Measurements from ENCODE around the gene AOAH.

The AOAH gene

DNA sequence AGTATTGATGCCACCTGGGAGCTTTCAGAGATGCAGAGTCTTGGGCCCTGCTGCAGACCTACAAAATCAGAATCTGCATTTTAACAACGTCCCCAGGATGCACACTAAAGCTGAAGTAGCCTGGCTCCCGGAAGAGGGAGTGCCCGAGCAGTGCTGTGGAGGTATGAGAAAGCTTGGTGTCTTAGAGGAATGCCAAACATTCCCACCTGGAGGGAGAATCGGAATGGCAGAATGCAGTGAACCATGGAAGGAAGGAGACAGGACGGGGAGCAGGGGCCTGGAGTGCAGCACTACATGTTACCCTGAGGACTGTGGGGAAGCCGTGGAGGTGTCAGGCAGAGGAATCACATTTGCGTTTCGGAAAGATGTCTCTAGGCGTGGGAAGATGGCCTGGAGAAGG lies 90.9 kb downstream of the AOAH start:
- DNase-seq (ENCODE audit: low read depth in 2 of 2), result no peak

DNA sequence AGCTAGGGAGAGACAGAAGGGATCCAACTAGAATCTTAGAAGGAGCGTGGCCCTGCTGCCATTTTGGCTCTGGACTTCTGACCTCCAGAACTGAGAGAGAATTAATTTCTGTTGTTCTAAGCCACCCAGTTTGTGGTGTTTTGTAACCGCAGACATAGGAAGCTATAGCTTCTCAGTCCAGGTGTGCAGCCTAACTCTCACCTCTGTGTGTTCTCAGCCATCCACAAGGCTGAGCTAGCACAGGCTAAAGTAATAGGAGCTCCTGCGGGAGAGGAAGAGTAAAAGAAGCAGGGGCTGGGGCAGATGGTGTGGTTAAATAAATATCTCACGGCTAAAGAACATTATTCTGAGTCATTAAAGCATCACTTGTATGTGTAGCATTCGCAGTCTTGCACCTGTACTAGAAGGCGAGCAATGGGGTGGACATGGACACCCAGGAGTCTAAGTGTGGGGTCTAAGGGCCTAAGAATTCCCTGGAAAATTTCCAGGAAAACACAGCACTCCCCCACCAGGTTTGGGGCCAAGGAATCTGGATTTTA lies 94.1 kb downstream of the AOAH start:
- no peak for DNase-seq (ENCODE audit: low read depth in 2 of 2)

DNA sequence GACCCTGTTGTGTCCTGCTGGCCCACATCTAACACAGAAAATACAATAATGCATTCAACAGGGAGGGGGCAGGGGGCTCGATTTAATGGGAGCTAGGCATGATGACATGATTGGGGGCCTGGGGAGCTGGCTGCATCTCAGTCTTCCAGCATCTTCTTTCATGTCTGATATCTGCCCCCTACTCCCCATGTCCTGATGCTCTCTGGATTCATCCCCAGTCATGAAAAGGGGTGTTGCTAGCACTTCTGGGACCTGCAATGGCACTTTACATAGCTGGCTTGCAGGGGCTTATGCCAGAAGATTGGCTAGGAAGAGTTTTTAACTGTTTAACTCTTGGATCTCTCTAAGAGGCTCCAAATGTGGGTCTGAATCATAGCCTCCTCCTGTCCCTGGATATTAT lies 94.9 kb downstream of the AOAH start:
- DNase-seq (ENCODE audit: low read depth in 2 of 2), result no peak

DNA sequence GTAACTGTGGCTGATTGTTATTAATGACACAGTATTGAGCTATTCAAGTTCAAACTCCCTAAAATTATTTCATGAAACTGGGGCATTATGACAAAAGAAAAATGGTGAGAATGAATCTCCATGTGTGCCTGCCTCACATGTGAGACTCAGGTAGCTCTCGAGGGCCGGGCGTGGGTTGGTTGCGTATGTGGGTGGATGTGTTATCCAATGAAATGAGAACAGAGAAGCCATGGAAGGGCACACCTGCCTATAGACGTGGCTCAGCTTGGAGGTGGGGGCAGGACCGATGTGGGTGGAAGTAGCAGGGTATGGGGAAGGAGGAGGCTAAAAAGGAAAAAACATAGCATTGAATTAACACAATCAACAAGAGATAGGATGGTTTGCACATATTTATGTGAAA lies 96.5 kb downstream of the AOAH start:
- DNase-seq (ENCODE audit: low read depth in 2 of 2), result no peak

DNA sequence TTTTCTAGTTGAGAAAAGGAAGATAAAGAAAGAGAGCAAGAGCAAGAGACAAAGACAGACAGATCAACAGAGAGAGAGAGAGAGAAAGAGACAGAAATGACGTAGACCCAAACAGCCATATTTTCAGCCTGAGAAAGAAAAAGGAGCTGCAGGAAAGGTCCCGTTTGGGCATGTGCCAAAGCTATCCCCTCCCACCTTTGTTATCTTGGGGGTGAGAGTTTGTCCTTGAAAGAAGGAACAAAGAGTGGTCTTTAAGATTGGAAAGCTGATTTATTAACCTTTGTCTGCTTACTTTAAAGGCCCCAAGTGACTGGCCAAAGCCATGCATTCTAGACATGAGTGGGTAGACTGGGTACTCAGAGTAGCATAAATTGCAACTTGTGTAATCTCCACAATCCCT lies 98.2 kb downstream of the AOAH start:
- no peak for DNase-seq (ENCODE audit: low read depth in 2 of 2)

DNA sequence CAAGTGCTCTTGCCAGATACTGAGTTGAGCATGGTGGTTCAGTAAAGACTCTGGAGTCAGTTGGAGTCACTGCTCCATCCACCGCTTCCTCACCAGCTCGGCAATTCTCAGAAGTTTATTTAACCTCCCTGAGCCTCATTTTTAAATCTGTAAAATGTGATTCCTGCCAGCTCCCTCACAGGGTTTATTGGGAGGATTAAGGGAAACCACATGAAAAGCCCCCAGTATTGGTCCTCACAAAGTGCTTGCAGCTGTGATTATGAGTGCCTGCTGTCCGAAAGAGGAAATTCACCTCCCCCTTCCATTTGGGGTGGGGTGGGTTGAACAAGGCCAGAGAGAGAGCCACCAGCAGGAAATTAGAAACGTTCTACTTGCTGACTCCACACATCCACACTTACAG lies 99.0 kb downstream of the AOAH start:
- no peak for DNase-seq (ENCODE audit: low read depth in 2 of 2)

DNA sequence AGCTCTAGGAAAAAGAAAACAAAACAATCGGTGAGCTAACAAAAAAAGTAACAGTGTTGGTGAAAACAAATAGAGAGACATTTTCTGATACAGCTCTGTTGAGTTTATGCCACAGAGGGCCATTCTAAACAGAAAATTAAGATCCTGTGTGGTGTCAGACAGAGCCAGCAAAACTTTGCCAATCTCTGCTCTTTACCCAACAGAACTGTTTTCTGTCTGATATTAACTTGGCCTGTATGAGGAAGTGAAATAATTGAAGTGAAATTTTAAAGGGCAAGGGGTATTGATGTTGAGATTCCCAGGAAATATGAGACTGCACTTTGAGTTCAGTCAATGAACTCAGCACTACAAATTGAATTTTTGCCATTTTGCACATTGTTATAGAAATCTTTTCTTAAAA lies 101.0 kb downstream of the AOAH start:
- no peak for DNase-seq (ENCODE audit: low read depth in 2 of 2)

DNA sequence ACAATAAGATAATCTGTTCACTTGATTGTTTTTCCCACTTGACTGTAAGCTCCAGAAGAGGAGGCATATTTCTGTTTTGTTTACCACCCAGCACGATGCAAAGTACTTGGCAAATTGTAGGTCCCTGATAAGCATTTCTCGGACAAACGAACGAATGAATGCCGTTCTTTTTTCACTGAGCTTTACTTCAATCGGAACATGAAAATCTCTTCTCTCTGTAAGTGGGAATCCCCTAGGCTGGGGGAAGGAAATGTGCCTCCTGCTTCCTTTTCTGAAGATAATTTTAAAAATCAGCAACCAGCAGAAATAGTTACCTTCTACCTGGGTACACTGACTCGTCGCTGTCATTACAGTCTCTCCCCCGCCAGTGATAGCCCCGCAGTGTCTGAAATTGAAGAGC lies 102.9 kb downstream of the AOAH start:
- no peak for DNase-seq (ENCODE audit: low read depth in 2 of 2)

DNA sequence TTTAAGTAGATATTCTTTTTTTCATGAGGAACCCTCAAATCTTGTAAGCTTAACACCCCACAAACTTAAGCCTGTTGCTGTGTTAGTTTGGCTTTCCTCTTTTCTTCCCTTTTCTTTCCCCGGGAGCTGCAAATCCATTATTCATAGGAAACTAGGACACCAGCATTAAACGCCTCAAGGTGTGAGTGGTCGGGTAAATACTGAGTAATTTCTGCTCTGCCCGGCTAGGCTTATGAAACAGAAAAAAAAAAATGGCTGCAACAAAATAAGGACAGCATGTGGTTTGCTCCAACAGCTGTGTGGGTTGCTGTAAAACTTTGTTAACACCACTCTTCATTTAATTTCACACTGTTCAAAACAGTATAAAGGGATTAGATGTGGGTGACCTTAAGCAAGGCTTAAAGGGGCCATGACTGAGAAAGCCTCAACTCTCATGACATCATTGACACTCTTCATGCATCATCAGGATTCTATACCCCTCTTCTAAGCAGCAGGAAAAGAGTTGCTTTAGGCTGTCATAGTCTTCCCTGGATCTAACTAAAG lies 104.1 kb downstream of the AOAH start:
- DNase-seq (ENCODE audit: low read depth in 2 of 2), result no peak

DNA sequence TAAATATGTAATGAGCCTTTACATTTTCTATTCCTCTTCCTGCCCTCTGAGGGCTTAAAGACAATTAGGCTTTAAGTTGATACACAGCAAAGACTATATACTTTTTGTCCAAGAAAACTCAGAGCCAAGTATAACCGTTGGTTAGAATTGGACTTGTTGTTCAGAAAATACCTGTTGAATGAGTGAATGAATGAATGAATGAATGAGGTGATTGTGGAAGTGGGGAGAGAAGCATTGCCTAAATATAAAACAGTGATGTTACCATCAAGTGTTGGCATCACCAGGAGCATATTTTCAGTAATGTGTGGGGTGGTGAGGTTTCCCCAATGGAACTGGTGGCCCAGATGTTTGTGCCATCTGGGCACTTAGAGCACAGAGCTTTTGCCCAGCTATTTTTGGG lies 106.9 kb downstream of the AOAH start:
- DNase-seq (ENCODE audit: low read depth in 2 of 2), result no peak

DNA sequence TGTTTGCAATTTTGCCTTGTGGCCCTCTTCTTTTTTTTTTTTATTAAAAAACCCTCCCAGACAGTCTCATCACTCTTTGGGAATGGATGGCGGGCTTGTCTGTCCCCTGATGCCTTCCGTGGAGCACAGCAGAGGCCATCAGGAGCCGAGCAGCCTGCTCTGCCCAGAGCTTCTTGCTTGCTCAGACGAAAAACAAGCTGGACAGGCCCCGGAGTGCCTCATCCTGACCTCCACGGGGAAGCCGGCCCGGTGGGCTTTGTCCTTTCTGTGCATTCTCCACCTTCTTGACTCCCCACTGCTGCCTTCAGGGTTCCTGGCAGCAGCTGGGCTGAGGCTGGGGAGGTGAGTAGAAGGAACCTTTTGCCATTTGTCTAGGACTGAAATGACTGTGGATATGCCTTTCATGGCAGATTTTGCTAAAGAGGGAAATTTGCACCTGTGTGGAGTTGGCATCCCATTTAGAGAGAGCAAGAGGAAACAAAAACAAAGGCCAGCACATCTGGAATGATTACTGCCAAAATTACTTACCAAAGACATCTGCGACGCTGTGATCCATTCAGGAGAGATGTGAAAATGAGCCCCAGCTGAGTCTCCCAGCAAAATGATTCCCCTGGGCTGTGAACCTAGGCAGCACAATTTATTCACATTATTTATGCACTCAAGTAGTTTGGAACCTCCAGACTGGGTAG lies 108.3 kb downstream of the AOAH start:
- no peak for DNase-seq (ENCODE audit: low read depth in 2 of 2)

DNA sequence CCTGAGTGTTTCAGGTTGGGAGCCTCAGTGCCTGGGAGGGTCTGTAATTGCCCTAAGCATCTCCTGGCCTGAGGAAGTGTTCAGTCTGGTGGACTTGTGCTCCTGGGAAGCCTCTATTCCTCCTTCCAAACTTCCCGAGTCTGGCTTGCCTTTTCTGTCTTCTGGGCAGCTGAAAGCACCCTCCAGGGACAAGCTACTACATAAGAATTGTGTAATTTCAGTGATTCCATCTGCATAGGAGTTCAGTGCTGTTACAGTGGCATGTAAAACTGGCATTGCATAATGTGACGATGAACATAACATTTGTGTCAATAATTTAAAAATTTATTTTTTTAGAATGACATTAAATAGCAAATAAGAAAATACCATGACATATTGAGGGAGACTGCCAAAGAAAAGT lies 109.3 kb downstream of the AOAH start:
- DNase-seq (ENCODE audit: low read depth in 2 of 2), result no peak

DNA sequence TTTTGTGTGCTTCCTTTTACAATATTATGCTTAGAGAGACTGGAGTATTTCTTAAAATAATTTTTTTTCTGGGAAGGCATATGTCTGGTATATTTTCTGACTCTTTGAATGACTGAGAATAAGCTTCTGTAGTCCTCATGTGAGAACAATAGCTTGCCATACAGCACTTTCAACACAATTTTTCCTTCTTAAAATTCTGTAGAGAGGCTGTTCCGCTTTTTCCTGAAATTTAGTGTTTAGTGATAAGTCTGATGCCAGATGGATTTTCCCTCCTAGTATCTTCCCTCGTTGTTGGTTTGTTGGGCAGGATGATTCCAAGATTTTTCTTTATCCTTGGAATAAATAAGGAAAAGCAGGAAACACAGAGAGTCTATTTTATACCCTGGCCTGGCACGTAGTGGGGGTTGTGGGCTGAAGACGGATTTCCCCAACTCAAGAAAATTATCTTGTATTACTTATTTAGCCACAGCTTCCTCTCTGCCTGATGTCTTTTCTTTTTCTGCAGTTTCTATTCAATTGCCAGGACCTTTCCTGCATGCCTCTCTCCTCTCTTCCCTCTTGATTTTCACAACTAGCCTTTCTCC lies 111.2 kb downstream of the AOAH start:
- DNase-seq (ENCODE audit: low read depth in 2 of 2), result no peak

DNA sequence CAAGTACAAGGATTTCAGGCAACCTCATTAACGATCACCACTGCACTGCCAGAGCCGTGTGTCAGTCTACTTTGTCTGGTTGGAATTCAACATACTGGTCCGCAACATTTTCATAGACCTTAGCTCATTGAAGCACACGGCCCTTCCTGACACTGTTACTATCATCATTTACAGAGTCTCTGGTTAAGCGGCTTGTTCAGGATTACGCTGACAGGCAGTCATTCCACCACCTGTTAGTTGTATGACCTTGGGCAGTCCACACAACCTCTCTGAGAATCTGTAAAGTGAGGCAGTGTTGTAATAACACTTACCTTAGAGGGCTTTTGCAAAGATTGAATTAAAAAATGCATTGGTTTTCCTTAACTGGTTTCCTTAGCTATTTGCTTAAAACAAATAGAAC lies 112.6 kb downstream of the AOAH start:
- no peak for DNase-seq (ENCODE audit: low read depth in 2 of 2)

DNA sequence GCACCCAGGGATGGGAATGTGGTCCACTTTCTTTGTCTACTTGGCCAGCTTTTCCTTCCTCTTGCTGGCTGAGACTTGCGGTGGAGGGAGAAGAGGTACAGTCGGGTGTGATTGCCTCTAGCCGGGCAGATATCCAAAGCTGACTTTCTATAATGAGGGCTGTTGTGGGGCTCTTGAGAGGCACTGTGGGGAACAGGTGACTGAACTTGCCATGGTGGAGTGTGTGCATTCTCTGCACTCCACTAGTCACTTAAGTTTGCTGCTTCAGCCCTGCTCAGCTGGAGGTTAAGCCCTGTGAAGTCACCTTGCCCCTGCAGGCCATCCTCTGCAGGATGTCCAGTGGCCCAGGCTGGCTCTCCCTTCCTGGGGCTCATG lies 116.6 kb downstream of the AOAH start:
- DNase-seq (ENCODE audit: low read depth in 2 of 2), result no peak

DNA sequence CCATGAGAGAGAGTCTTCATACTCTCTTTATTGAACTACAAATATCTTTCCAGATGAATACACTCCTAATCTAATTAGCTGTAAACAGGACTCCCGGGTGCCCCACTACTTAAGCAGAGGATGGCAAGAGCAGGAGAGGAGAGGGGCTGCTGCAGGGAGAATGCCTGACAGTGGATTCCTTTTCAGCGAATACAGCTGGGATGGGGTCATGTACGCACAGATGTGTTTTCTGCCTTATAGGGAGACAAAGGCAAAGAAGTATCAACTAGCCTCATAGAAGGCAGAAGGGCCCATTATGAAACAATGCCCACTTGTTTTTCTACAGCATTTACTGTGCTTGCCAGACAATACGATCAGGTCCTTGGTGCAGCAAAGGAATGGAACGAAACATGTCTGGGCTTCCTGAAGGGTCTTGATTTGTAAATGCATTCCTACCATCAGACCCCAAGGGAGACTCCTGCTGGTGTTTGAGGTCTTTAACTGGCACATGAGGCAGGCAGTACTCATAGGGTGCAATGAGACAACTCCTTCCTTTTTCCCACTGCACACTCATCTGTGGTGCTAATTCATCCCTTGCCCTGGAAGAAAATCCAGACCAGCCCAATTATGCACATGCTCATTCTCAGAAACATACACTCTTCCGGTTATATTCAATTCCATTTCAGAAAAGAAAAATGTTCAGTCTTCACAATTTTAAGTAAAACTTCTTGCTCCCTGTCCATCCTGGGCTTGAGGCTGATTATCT lies 117.1 kb downstream of the AOAH start:
- DNase-seq (ENCODE audit: low read depth in 2 of 2), result no peak

DNA sequence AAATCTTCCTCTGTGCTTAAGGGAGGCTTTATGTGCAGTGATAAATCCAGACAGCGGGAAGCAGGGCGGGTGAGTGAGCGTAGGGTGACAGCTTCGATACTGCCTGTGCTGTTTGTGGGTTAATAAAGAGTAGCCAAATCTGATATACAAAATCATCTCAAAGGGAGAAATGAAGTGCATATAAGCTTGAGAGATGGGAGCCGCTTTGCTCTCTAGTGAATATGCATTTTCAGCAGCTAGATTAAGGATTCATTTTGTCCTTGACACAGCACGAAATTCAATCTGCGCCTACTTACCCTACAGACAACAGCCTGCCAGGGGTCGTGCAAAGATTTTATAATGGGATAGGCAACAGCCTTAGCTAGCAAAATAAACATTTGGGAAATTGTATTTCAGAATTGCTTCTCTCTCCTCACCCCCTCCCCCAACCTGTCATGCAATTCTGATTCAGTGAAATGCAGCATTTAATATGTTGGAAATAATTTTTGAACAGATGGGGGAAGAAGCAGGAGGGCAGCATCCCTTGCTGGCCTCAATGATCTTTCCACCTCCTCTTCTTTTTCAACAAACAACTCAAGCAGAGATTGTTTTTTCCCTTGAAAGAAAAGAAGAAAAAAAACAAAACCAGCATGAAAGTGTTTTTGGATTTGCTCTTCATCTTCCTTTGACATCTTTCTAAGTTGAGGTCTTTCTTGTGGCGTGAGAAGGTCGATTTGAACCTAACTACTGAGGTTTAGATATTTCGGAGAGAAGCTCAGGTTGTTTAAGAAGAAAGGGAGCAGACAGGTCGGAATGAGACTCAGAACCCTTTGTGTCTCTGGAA lies 117.9 kb downstream of the AOAH start:
- no peak for DNase-seq (ENCODE audit: low read depth in 2 of 2)

DNA sequence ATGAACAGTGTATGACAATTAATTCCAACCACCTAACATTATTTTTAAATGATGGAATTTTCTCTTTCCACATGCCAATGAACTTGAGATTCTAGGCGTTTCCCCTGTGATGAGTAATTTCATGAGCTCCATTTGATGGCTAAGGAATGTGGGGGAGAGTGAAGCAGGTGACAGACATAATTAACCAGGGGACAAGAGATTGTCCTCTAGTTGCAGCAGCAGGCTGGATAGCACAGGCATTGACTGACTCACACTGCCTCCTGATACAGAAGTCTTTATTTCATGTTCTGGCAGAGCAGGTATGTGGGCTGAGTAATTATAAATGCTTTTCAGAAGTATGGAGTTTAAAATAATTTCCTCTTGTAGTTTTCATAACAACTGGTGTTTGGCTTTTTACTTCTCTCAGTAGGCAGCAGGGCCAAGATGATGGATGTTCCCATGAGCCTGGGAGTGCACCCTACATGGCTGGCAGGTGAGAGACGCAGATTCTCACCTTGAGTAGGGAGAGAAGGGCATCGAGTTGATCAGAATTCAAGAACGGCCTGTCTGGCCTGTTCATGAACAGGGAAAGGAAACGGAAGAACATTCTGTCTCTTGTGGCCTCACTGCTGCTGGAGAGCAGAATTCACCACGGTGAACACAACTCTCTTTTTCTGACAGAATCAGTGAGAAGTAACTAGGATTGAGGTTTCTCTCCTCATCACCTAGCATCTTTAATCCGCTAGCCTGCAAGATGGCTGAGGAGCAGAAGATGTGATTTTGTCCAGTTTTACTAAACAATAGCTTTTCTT lies 118.8 kb downstream of the AOAH start:
- DNase-seq (ENCODE audit: low read depth in 2 of 2), result no peak

DNA sequence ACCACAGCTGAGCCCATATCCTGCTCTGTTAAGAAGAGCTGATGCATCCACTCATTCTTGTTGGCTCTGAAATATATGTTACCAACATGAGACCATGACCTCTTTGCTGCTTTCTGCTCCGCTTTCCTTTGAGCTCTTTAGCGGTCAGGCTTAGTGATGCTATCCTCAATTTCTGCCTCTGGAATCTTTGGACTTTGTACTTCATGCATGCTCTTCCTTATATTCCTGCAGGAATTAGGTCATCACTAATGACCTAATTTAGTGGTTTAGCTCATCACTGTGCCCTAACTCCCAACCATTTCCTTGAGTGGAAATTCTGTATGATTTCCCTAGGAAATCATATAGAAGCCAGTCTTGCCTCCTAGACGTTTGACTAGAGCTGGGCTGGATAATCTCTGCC lies 119.5 kb downstream of the AOAH start:
- no peak for DNase-seq (ENCODE audit: low read depth in 2 of 2)

DNA sequence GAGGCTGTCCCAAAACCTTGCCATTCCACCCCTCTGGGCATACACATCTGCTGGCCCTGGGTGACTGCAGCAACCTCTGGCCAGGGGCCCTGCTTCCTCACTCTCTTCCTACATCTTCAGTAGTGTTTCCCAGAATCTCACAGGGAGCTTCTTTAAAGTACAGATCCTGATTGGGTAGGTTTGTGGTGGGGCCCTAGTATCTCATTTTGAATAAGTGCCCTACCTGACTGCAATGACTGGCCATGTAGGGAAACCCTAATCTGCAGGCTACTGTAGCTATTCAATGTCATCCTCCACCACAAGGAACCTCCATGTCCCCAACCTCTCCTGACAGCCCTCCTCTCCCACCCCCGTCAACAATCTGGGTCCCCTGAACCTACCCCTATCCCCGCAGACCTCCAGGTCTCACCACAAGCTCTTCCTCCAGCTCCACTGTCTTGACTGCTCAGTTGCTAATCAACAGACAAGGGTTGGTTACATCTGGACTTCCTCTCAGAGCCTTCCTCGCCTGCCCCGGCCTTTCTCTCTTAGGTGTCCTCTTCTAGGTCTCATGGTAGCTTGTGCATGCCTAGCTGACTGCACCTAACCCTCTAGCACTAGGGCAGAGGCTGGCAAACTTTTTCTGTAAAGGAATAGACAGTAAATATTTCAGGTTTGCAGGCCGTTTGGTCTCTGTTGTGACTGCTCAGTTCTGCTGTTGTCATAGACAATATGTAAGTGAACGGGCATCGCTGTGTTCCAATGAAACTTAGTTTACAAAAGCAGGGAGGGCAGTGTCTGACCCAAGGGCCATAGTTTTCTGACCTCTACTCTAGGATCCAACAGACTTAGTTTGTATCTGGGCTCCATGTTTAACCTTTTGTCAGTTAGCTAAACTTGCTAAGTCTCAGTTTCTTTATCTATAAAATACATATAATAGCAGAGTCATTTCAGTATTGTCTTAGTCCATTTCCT lies 121.1 kb downstream of the AOAH start:
- no peak for DNase-seq (ENCODE audit: low read depth in 2 of 2)
